Neural progenitor cell (in vitro differentiated cells): Measurements from ENCODE around the gene NCAM1. TPM values are rescaled to one million over a fixed set of nuclear protein-coding genes. Genes with fewer than 3 reads are reported as not detected.

Experiments used
- DNase-seq: peaks from one replicate; pipeline ENCODE4 v3.0.0-alpha.2; 2016; ENCODE audit warnings: low spot score
- H2AFZ ChIP-seq: fragments of 200-600 bp; sonication (generic); replicated peaks from 2 replicates; pipeline ENCODE4 v1.6.1; 2016; ENCODE audit warnings: antibody characterized with exemption
- H3F3A ChIP-seq: fragments of 200-600 bp; sonication (generic); 2 replicates; pipeline ENCODE4 v1.6.1; 2016; ENCODE audit warnings: antibody characterized with exemption, low read depth
- H3K27ac ChIP-seq: fragments of 200-600 bp; sonication (generic); 2 replicates; pipeline ENCODE4 v1.5.1; 2016; ENCODE audit warnings: mild to moderate bottlenecking
- H3K27me3 ChIP-seq: fragments of 200-600 bp; sonication (generic); 2 replicates; pipeline ENCODE4 v1.6.1; 2016; ENCODE audit warnings: mild to moderate bottlenecking, moderate library complexity
- H3K36me3 ChIP-seq: fragments of 200-600 bp; sonication (generic); 2 replicates; pipeline ENCODE4 v1.5.1; 2016
- H3K4me1 ChIP-seq: fragments of 200-600 bp; sonication (generic); 2 replicates; pipeline ENCODE4 v1.6.1; 2016; ENCODE audit warnings: mixed run types
- H3K4me2 ChIP-seq: fragments of 200-600 bp; sonication (generic); 2 replicates; pipeline ENCODE4 v1.6.1; 2016
- H3K4me3 ChIP-seq: fragments of 200-600 bp; sonication (generic); 2 replicates; pipeline ENCODE4 v1.5.1; 2016
- H3K79me2 ChIP-seq: fragments of 200-600 bp; sonication (generic); 2 replicates; pipeline ENCODE4 v1.6.1; 2016; ENCODE audit warnings: low read depth
- H3K9ac ChIP-seq: fragments of 200-600 bp; sonication (generic); 2 replicates; pipeline ENCODE4 v1.6.1; 2016
- H3K9me3 ChIP-seq: fragments of 200-600 bp; sonication (generic); 2 replicates; pipeline ENCODE4 v1.5.1; 2016; ENCODE audit warnings: low read depth
- H4K20me1 ChIP-seq: fragments of 200-600 bp; sonication (generic); 2 replicates; pipeline ENCODE4 v1.6.1; 2016; ENCODE audit warnings: low read depth
- H3K27ac Mint-ChIP-seq: 3 replicates; pipeline ENCODE4 v1.8.0; 2021; ENCODE audit warnings: mixed read lengths
- H3K27me3 Mint-ChIP-seq: 2 replicates; pipeline ENCODE4 v1.8.0; 2022; ENCODE audit warnings: low read depth, mild to moderate bottlenecking, inconsistent platforms, moderate library complexity, mixed read lengths; ENCODE audit not compliant: insufficient read depth
- H3K36me3 Mint-ChIP-seq: 3 replicates; pipeline ENCODE4 v1.8.0; 2021; ENCODE audit warnings: mixed read lengths
- H3K4me1 Mint-ChIP-seq: 3 replicates; pipeline ENCODE4 v1.8.0; 2021; ENCODE audit warnings: mixed read lengths
- H3K4me3 Mint-ChIP-seq: 3 replicates; pipeline ENCODE4 v1.8.0; 2021; ENCODE audit warnings: mild to moderate bottlenecking, moderate library complexity, mixed read lengths
- H3K9me3 Mint-ChIP-seq: 3 replicates; pipeline ENCODE4 v1.8.0; 2020; ENCODE audit warnings: mixed read lengths
- CTCF ChIP-seq: fragments of 200-600 bp; sonication (generic); IDR thresholded peaks from 2 replicates; pipeline ENCODE4 v1.5.1; 2017; ENCODE audit warnings: antibody characterized with exemption, mild to moderate bottlenecking
- EZH2 ChIP-seq: fragments of 200-600 bp; sonication (generic); IDR thresholded peaks from 2 replicates; pipeline ENCODE4 v1.6.1; 2017; ENCODE audit warnings: antibody characterized with exemption, mild to moderate bottlenecking, moderate library complexity
- EZH2phosphoT487 ChIP-seq: fragments of 200-600 bp; sonication (generic); IDR thresholded peaks from 2 replicates; pipeline ENCODE4 v1.6.1; 2017; ENCODE audit warnings: antibody characterized with exemption
- total RNA-seq: library from RNA; depleted of rRNA; stranded (reverse); fragments of >200 nt; gene quantifications from 2 replicates; pipeline ENCODE4 v1.2.3, GENCODE V29; 2015; ENCODE audit warnings: low replicate concordance

Gene NCAM1
- total RNA-seq, 1 donor from 2014 or later, result 17.5 TPM

GRCh38 chr11:113238721-113239120 lies 277.5 kb downstream of the NCAM1 start:
- no peak overlapping the region for H3K27ac Mint-ChIP-seq
- Histone ChIP-seq H3F3A (peaks cover 6% of the 10 kb centered on the region), H2AFZ (no peak overlapping the region), H3K36me3 (no peaks in the 10 kb centered on the region), H3K4me2 (no peak overlapping the region), H3K4me3 (no peak overlapping the region), H3K9ac (no peak overlapping the region), H3K4me1 (peaks cover 25% of the 10 kb centered on the region), H3K27me3 (no peaks in the 10 kb centered on the region), H3K79me2 (no peaks in the 10 kb centered on the region), H3K27ac (no peak overlapping the region), H4K20me1 (no peaks in the 10 kb centered on the region), H3K9me3 (no peaks in the 10 kb centered on the region)
- H3K4me3 Mint-ChIP-seq, result no peak overlapping the region
- H3K4me1 Mint-ChIP-seq, result peaks cover 20% of the 10 kb centered on the region
- no peak for DNase-seq
- peaks cover 1% of the 10 kb centered on the region for H3K36me3 Mint-ChIP-seq
- H3K27me3 Mint-ChIP-seq, result no peaks in the 10 kb centered on the region
- no peaks in the 10 kb centered on the region for H3K9me3 Mint-ChIP-seq
- no peak for TF ChIP-seq CTCF
- no peak for TF ChIP-seq EZH2

- H3K27ac Mint-ChIP-seq, result no peak overlapping the region
- H3K79me2 ChIP-seq, result no peaks in the 10 kb centered on the region
- no peaks in the 10 kb centered on the region for H3K27me3 Mint-ChIP-seq
- H4K20me1 ChIP-seq, result no peaks in the 10 kb centered on the region
- no peaks in the 10 kb centered on the region for H3K9me3 ChIP-seq
- peaks cover 6% of the 10 kb centered on the region for H3F3A ChIP-seq
- H3K27ac ChIP-seq, result no peak overlapping the region
- H2AFZ ChIP-seq, result no peak overlapping the region
- no peak for DNase-seq
- H3K4me3 ChIP-seq, result no peak overlapping the region
- no peak overlapping the region for H3K9ac ChIP-seq
- H3K9me3 Mint-ChIP-seq, result no peaks in the 10 kb centered on the region
- H3K27me3 ChIP-seq, result no peaks in the 10 kb centered on the region
- peaks cover 25% of the 10 kb centered on the region for H3K4me1 Mint-ChIP-seq
- H3K4me1 ChIP-seq, result peaks cover 28% of the 10 kb centered on the region
- H3K4me3 Mint-ChIP-seq, result no peak overlapping the region
- peaks cover 1% of the 10 kb centered on the region for H3K36me3 Mint-ChIP-seq
- no peak for TF ChIP-seq CTCF
- no peak for TF ChIP-seq EZH2
- no peak for TF ChIP-seq EZH2phosphoT487
- H3K36me3 ChIP-seq, result no peaks in the 10 kb centered on the region
- H3K4me2 ChIP-seq, result no peak overlapping the region
Measured at GRCh38 chr11:113240389-113240788, 279.2 kb downstream of the NCAM1 start.

GRCh38 chr11:113240790-113241635 lies 279.8 kb downstream of the NCAM1 start:
- H3K79me2 ChIP-seq, result no peaks in the 10 kb centered on the region
- H3K9me3 ChIP-seq, result no peaks in the 10 kb centered on the region
- H3K4me1 ChIP-seq, result peaks cover 28% of the 10 kb centered on the region
- no peaks in the 10 kb centered on the region for H4K20me1 ChIP-seq
- H3K4me3 Mint-ChIP-seq, result no peak overlapping the region
- H3K4me2 ChIP-seq, result no peak overlapping the region
- peaks cover 6% of the 10 kb centered on the region for H3F3A ChIP-seq
- H3K27me3 ChIP-seq, result no peaks in the 10 kb centered on the region
- no peak overlapping the region for H3K27ac ChIP-seq
- no peaks in the 10 kb centered on the region for H3K9me3 Mint-ChIP-seq
- H3K4me3 ChIP-seq, result no peak overlapping the region
- no peak overlapping the region for H3K27ac Mint-ChIP-seq
- no peak overlapping the region for H3K9ac ChIP-seq
- H3K36me3 ChIP-seq, result no peaks in the 10 kb centered on the region
- H3K27me3 Mint-ChIP-seq, result no peaks in the 10 kb centered on the region
- H2AFZ ChIP-seq, result no peak overlapping the region
- H3K4me1 Mint-ChIP-seq, result peaks cover 25% of the 10 kb centered on the region
- no peak for DNase-seq
- peaks cover 1% of the 10 kb centered on the region for H3K36me3 Mint-ChIP-seq
- TF ChIP-seq EZH2phosphoT487 (no peak), EZH2 (no peak), CTCF (no peak)
